VCaP (cell line): ENCODE measurements around the gene ANO9.
"Not testable (repeated sequence)": the region's sequence is repeated elsewhere in the genome, so short reads cannot be mapped to it uniquely, and the experiment has no call there.

Source experiments
- H3K27ac ChIP-seq: fragments of 450-650 bp; 2 replicates; pipeline ENCODE4 v1.5.1; 2017
- CTCF ChIP-seq: fragments of 450-650 bp; conservative IDR thresholded peaks from 2 replicates; pipeline ENCODE4 v1.5.1; 2017; ENCODE audit warnings: mild to moderate bottlenecking, moderate library complexity

ANO9 gene

GRCh38 chr11:428295-428694, 13.5 kb downstream of the ANO9 start:
- no peak overlapping the region for H3K27ac ChIP-seq
- TF ChIP-seq CTCF: no peak

GRCh38 chr11:426851-427250, 15.0 kb downstream of the ANO9 start:
- no peak overlapping the region for H3K27ac ChIP-seq
- TF ChIP-seq CTCF: no peak

- no peak for TF ChIP-seq CTCF
- H3K27ac ChIP-seq: no peak overlapping the region
Measured at GRCh38 chr11:425301-425700, 16.5 kb downstream of the ANO9 start.

GRCh38 chr11:424766-425165, 17.0 kb downstream of the ANO9 start:
- H3K27ac ChIP-seq: not testable (repeated sequence)

- no peak overlapping the region for H3K27ac ChIP-seq
- TF ChIP-seq CTCF: no peak
Measured at GRCh38 chr11:424232-424631, 17.6 kb downstream of the ANO9 start.

- no peak overlapping the region for H3K27ac ChIP-seq
- TF ChIP-seq CTCF: no peak
Measured at GRCh38 chr11:422249-422656, 19.6 kb downstream of the ANO9 start.

- H3K27ac ChIP-seq: no peak overlapping the region
- TF ChIP-seq CTCF: no peak
Measured at GRCh38 chr11:420911-421321, 20.9 kb downstream of the ANO9 start.

GRCh38 chr11:420054-420910, 21.5 kb downstream of the ANO9 start:
- no peak for TF ChIP-seq CTCF
- H3K27ac ChIP-seq: no peak overlapping the region
